GM18502 (cell line): ENCODE results near the gene PIEZO2.

Experiments
- ATAC-seq: cut with Tn5 transposase; IDR thresholded peaks from one replicate; pipeline ENCODE4 v1.9.1; 2021; ENCODE audit warnings: mild to moderate bottlenecking; ENCODE audit not compliant: unreplicated experiment, poor library complexity

PIEZO2 gene

DNA sequence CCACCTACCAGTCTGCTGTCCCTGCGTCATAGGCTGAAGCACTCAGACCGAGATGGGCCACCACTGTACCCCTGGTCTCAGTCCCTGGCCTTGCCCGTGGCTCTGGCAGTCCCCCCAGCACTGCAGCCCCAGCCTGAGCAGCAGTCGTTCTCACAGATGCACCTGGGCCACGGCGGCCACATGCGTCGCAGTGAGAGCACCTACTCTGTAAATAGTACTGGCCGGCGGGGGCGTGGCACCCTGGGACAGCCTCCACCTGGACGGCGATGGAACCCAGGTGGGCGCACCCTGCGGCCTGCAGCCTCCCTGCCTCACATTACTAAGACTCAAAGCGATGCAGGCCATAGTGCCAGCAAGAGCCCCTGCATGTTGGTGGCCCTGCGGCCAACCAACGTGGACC lies 424.7 kb downstream of the PIEZO2 start:
- ATAC-seq: no peak

GRCh38 chr18:10723496-10723895 lies 425.9 kb downstream of the PIEZO2 start:
- ATAC-seq: no peak

- no peak for ATAC-seq
Measured at GRCh38 chr18:10718809-10719208, 430.6 kb downstream of the PIEZO2 start.

- no peak for ATAC-seq
Measured at GRCh38 chr18:10715791-10716190, 433.6 kb downstream of the PIEZO2 start.

DNA sequence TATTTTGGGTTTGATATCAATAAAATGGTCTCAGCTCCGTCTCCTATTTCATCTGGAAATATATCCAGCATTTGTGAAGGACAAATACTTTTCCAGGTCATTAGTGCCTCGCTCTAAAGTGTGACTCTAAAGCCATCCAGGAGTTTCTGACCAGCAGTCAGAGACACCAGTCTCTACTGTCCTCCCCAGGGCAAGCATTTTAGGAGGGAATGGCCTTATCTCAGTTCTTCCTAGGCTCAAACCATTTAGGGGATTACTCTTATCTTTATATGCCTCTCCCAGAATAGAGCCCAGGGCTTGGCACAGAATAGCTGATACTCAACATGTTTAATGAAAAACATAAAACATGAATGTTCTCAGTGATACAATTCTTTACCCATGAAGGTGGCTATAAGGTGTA lies 436.0 kb downstream of the PIEZO2 start:
- ATAC-seq: no peak

GRCh38 chr18:10707294-10707693 lies 442.1 kb downstream of the PIEZO2 start:
- ATAC-seq: no peak

DNA sequence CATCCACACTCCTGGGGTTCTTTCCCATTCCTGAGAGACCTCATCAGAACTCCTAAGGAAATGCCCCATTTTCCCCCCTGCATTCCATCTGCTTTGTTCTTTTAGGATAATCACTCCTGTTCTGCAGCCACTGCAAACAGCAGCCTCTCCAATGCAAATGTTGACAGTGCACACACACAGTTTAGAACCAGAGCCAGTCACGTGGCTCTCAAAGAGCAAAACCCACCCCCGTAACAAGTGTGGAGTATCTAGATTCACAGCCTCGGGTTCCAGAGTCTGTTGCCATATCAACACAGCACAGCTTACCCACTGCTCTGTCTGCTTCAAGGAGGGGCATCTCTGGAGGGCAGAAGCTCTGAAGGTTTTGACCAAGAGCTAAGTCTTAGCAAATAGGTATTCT lies 443.6 kb downstream of the PIEZO2 start:
- no peak for ATAC-seq

DNA sequence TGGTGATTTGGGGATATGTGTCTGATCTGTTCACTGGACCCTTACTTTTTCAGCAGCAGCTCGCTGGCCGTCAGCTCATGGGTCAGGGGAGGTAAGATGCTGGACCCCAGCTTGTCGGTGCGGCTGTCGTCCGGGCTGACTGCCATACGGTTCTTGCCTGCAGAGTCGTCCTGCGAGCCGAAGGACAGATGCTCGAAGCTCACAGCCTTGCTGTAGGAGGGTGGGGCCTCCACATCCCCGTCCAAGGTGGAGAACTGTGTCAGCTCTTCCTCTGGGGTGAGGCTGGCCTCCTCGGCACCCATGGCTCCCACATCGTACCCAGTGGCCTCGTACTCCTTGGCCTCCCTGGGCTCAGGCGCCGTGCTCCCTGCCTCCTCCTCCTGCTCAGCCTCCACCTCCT lies 444.1 kb downstream of the PIEZO2 start:
- ATAC-seq: no peak

DNA sequence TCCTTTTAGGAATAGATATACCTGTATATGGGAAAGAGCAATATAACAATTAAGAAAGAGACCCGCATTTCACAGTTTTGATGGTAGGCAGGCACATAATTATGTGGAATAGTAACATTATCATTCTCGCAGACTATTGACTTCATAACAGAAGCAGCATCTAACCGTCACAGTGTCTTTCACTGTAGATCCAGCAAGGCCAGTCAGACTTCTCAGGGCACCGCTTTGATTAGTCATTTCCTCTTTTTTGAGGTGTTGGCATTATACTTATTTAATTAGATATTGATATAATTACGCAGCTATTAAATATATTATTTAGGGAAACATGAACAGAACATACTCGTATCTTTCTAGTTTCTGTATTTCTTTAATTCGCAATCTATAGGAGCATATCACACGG lies 447.2 kb downstream of the PIEZO2 start:
- ATAC-seq: no peak

DNA sequence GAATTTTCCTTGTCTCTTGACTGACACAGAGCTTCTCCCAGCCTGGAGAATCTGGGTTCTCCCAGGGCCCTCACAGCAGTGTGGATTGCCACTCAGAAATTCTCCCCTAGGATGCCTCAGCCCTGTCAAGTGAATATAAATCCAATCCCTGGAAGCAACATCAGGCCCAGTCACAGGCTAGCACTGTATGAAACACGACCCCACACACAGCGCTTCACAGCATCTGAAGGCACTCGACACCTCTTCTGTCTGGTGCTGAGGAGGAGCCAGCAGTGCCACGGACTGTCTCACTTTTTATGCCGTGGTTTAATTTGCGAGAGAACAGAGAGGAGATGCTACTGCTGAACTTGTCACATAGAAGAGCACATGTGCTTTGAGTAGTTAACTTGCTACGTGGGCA lies 459.0 kb downstream of the PIEZO2 start:
- ATAC-seq: no peak

GRCh38 chr18:10690035-10690329 lies 459.4 kb downstream of the PIEZO2 start:
- no peak for ATAC-seq

DNA sequence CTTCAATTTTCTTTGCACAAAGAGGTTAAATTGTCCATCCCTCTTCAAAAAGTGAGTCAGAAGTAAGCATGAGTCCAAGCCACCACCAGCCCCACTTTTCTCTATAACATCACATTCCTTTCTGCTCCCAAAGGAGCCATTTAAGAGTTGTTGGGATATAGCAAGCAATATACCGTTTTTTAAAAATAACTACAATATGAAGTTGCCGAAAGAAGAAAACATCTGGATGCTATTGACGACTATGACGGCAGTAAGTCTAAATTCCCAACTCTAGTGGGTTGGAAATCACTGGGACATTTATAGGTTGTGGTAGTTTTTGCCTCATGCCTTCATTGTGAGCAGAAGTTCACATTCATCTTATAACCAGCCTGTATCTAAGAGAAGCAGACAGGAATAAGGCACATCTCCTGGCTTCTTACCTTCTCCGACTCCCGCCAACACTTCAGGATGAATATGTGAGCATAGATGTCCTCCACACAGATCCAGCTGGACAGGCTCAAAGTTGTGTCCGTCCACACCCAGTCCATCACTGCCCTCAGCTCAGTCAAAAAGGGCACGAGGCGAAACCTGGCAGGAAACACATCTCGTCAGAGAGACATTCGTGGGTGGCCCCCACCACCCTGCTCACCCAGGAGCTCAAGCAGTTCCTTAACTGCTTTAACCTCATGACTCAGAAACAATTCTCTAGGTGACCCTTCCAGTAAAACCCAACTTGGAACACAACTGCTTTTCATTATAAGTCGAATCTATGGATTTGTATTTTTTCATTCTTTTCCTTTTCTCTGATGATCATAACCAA lies 459.9 kb downstream of the PIEZO2 start:
- ATAC-seq: no peak

DNA sequence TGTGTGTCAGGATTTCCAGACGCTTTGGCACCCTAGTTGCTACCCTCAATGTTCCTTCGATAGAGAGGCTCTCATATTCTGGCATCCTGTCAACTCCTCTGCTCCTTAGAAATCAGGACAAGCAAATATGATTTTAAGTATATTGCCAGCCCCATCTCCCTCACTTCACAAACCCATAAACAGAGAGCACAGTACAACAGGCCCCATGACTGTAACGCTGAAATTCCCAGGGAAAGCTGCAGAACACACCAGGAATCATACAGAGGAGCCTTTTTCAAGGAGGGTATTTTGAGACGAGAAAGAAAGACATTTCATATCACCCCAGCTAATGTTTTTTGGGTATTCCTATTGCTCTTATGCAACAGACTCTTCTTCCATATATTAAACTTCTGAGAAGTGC lies 460.6 kb downstream of the PIEZO2 start:
- ATAC-seq: no peak

GRCh38 chr18:10687161-10687925 lies 462.0 kb downstream of the PIEZO2 start:
- no peak for ATAC-seq

DNA sequence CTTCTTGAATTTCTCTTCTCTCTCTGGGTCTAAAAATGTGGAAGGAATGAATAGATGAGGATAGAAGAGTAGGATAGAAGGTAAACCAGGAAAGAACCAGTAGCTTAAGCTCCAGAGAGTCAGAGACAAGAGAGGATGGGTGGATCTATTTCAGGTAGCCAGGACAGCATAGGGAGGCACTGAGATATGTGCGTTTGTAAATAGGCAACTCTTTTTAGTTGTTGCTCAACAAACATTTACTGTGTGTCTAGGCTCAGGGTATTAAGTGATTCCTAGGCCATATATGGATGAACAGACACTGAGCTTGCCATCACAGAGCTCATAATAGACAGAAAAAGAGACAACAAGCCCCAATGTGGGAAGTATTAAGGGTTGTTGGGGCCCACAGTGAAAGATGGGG lies 463.1 kb downstream of the PIEZO2 start:
- no peak for ATAC-seq

GRCh38 chr18:10685484-10685883 lies 463.9 kb downstream of the PIEZO2 start:
- peak; percentile 58 for ATAC-seq

DNA sequence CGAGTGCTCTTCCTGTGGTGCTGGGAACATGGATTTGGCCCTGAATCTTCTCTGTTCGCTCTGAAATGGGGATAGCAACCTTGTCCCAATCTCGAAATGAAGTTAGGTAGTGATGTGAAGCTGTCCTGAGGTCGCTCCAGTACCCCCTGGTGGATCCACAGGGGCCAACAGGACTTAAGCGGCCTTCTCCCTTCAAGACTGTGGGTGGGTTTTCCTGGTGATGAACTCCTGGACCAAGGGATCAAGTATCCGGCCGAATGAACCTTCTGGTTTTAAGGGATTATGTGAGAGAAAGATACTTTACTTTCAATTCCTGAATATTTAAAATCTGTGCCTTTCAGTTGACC lies 467.0 kb downstream of the PIEZO2 start:
- no peak for ATAC-seq

- ATAC-seq: no peak
Measured at GRCh38 chr18:10681581-10682367, 467.6 kb downstream of the PIEZO2 start.

DNA sequence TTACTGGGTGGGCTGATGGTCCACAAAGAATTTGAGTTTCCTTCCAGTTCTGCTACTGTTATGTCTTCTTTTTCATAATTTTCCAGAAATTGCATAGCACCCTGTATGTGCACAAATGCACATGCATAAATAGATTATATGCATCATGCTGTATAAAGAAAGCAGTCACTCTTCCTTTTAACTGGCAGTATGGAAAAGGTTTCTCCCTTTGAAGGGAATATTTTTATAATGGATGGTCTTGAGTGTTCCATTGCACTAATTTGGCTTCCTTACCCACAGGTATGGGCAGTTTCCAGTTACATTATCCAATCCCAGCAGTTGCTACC lies 469.1 kb downstream of the PIEZO2 start:
- no peak for ATAC-seq

GRCh38 chr18:10679557-10680270 lies 469.7 kb downstream of the PIEZO2 start:
- no peak for ATAC-seq

GRCh38 chr18:10671441-10671840 lies 477.9 kb downstream of the PIEZO2 start:
- no peak for ATAC-seq
